Breast epithelium (tissue), 3 donors: Measurements from ENCODE around the gene ACSM2A.

Experiments used
- CTCF ChIP-seq, 3 donors: fragments of 450-650 bp; IDR thresholded peaks; one replicate each; pipeline ENCODE4 v1.5.1; 2016 to 2017; ENCODE audit warnings: antibody characterized with exemption in 3 of 3, mild to moderate bottlenecking in 3 of 3, moderate library complexity in 3 of 3
- POLR2A ChIP-seq: fragments of 450-650 bp; IDR thresholded peaks from one replicate; pipeline ENCODE4 v1.6.1; 2016; ENCODE audit warnings: antibody characterized with exemption, mild to moderate bottlenecking, moderate library complexity
- POLR2AphosphoS5 ChIP-seq, 3 donors: sonication (generic); formaldehyde crosslinking; IDR thresholded peaks; one replicate each; pipeline ENCODE4 v1.6.1; 2017; ENCODE audit warnings: antibody characterized with exemption in 3 of 3

GRCh38 chr16:20409398-20410120 lies 41.8 kb upstream of the ACSM2A start, which contains the start of gene ACSM5:
- no peak for TF ChIP-seq CTCF (IDR thresholded peaks at IDR 0.05)
- TF ChIP-seq POLR2A: no peak
- no peak for TF ChIP-seq POLR2AphosphoS5 (IDR thresholded peaks at IDR 0.05)
